Measurements from ENCODE around the gene NPAS2. TPM values are rescaled to one million over a fixed set of nuclear protein-coding genes. Genes with fewer than 3 reads are reported as not detected.

The NPAS2 gene
- total and polyA plus RNA-seq, 2 donors (not counting 3 experiments of a cell fraction or from before 2014, with no cell fraction given): 29.0 to 53.9 TPM

- Histone ChIP-seq H2AFZ (ENCODE audit: low read depth, low read length) (peak overlapping the region; percentile 16), H3K27me3 (ENCODE audit: control insufficient read depth in 2 of 2, insufficient read depth in 2 of 2, low read length in 2 of 2) (no peaks in the 10 kb centered on the region), H3K36me3 (ENCODE audit: control insufficient read depth in 2 of 2, extremely low read depth in 1 of 2, insufficient read depth in 2 of 2, low read length in 2 of 2) (peaks cover 0 to 2% of the 10 kb centered on the region in 2 experiments), H3K9me1 (replicated peaks; ENCODE audit: control insufficient read depth, extremely low read depth, insufficient read depth, low read length) (no peaks in the 10 kb centered on the region), H3K4me3 (replicated peaks in 1 of 3; ENCODE audit: insufficient read depth in 1 of 3, low read depth in 1 of 3, low read length in 3 of 3) (no peak overlapping the region), H3K27ac (ENCODE audit: insufficient read depth, low read depth, low read length) (peak overlapping the region; percentile 75), H3K9me3 (replicated peaks; ENCODE audit: control insufficient read depth, insufficient read depth, low read length) (no peaks in the 10 kb centered on the region), H3K4me1 (ENCODE audit: control insufficient read depth, extremely low read depth, insufficient read depth, low read length) (peaks cover 37% of the 10 kb centered on the region), H4K20me1 (replicated peaks; ENCODE audit: control insufficient read depth, extremely low read depth, insufficient read depth, low read length) (no peaks in the 10 kb centered on the region), H3K4me2 (ENCODE audit: insufficient read depth, low read length) (no peak overlapping the region), H3K9ac (replicated peaks; ENCODE audit: extremely low read depth, insufficient read depth, low read length) (peak overlapping the region; percentile 22), H3K79me2 (ENCODE audit: control insufficient read depth, insufficient read depth, low read length) (no peaks in the 10 kb centered on the region)
- DNase-seq (ENCODE audit: low read depth, low spot score) (peak; percentile 82), FAIRE-seq (peak; percentile 89)
- TSS peak; percentile 75 for BruUV-seq (replicated peaks)
- dilution Hi-C loops (cut with MboI; ENCODE audit: extremely low pct_ligation_motif_present, low sequenced_read_pairs): no loop called here
- CTCF ChIA-PET: interaction anchor here (0.7 to 1.4 kb wide), 3 partner anchors 8 to 73 kb away, joined by 3 to 4 read pairs (median 3); no protein-coding TSS in a partner anchor
- POLR2A ChIA-PET: interaction anchor here (0.7 kb wide), 1 partner anchor 31 kb away, joined by 3 read pairs; no protein-coding TSS in a partner anchor
- TF ChIP-seq MAX (IDR thresholded peaks at IDR 0.05; ENCODE audit: insufficient read depth, insufficient read length) (no peak), GATA2 (IDR thresholded peaks at IDR 0.05; ENCODE audit: insufficient read depth, insufficient read length, low read depth, low read length) (no peak), CTCF (IDR thresholded peaks at IDR 0.05; ENCODE audit: extremely low read depth in 1 of 2, insufficient read depth in 1 of 2, low read depth in 1 of 2, low read length in 2 of 2) (no peak), POLR2A (IDR thresholded peaks at IDR 0.05; ENCODE audit: low read depth, low read length) (no peak), POLR2AphosphoS5 (IDR thresholded peaks at IDR 0.05; ENCODE audit: insufficient read depth, low read depth, low read length) (no peak), FOS (IDR thresholded peaks at IDR 0.05; ENCODE audit: borderline replicate concordance, insufficient read depth, low read length) (no peak), EZH2 (IDR thresholded peaks at IDR 0.05; ENCODE audit: borderline replicate concordance, low read depth, low read length, severe bottlenecking) (no peak), MYC (IDR thresholded peaks at IDR 0.05; ENCODE audit: low read depth, low read length) (no peak), JUN (IDR thresholded peaks at IDR 0.05; ENCODE audit: borderline replicate concordance, insufficient read depth, insufficient read length, low read depth) (no peak)
- intact Hi-C loops (cut with micrococcal nuclease): no loop called here
Measured at GRCh38 chr2:100894105-100894795, 74.3 kb downstream of the NPAS2 start.
